GM10266 (cell line): ENCODE measurements around the gene DLGAP1.

ENCODE experiments used
- DNase-seq: peaks from one replicate; pipeline ENCODE4 v3.0.0; 2012; ENCODE audit errors: extremely low spot score
- TF ChIP-seq, protein P1 (sequence below): IDR thresholded peaks from 2 replicates; pipeline ENCODE4 v1.5.1; 2012; ENCODE audit warnings: mild to moderate bottlenecking, low read depth; ENCODE audit not compliant: control insufficient read depth, insufficient read depth; ENCODE audit errors: missing control alignments

The DLGAP1 gene

DNA sequence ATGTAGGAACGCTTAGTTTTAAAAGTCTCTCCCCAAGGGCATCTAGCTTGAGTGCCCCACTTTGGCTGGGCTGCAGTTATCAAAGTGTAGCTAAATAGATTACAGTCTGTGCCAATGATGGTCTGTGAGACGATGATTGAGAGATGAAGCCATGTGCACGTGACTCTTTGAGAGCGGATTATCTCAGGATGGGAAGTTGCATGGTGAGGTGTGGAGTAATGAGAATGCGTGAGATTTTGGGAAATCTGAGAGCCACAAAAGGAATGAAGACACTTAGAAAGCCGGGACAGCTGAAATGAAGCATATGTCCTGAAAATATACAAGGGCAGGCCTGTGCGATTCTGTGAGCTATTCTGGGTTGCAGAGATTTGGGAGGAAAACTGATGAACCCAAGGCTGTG lies 635.1 kb downstream of the DLGAP1 start:
- no peak for DNase-seq
- TF ChIP-seq, protein P1, sequence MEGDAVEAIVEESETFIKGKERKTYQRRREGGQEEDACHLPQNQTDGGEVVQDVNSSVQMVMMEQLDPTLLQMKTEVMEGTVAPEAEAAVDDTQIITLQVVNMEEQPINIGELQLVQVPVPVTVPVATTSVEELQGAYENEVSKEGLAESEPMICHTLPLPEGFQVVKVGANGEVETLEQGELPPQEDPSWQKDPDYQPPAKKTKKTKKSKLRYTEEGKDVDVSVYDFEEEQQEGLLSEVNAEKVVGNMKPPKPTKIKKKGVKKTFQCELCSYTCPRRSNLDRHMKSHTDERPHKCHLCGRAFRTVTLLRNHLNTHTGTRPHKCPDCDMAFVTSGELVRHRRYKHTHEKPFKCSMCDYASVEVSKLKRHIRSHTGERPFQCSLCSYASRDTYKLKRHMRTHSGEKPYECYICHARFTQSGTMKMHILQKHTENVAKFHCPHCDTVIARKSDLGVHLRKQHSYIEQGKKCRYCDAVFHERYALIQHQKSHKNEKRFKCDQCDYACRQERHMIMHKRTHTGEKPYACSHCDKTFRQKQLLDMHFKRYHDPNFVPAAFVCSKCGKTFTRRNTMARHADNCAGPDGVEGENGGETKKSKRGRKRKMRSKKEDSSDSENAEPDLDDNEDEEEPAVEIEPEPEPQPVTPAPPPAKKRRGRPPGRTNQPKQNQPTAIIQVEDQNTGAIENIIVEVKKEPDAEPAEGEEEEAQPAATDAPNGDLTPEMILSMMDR, result no peak

- TF ChIP-seq, protein P1, result no peak
- no peak for DNase-seq
These were observed 638.3 kb downstream of the DLGAP1 start for GRCh38 chr18:3816610-3817363.

GRCh38 chr18:3815991-3816390 lies 639.1 kb downstream of the DLGAP1 start:
- DNase-seq, result no peak
- TF ChIP-seq, protein P1, result no peak

- TF ChIP-seq, protein P1, result no peak
- no peak for DNase-seq
These were observed 640.3 kb downstream of the DLGAP1 start for GRCh38 chr18:3814816-3815215.

DNA sequence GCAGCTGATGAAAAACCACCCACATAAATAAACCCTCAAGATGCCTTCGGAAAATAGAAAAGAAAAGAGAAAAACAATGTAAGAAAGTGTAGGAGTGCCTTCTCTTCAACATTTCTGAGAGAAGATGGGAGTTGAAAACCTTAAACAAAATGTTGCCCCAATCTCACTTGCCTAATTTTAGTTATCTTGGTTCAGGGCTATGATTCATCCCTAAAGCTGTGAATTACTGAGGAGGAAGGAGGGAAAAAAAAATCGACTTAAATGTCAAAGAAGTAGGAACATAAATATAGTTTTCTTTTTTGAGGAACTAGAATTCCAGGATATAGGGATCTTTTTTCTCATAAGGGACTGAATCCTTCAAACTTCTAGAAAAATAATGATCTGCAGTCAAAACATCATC lies 644.8 kb downstream of the DLGAP1 start:
- DNase-seq, result no peak
- TF ChIP-seq, protein P1, result no peak

DNA sequence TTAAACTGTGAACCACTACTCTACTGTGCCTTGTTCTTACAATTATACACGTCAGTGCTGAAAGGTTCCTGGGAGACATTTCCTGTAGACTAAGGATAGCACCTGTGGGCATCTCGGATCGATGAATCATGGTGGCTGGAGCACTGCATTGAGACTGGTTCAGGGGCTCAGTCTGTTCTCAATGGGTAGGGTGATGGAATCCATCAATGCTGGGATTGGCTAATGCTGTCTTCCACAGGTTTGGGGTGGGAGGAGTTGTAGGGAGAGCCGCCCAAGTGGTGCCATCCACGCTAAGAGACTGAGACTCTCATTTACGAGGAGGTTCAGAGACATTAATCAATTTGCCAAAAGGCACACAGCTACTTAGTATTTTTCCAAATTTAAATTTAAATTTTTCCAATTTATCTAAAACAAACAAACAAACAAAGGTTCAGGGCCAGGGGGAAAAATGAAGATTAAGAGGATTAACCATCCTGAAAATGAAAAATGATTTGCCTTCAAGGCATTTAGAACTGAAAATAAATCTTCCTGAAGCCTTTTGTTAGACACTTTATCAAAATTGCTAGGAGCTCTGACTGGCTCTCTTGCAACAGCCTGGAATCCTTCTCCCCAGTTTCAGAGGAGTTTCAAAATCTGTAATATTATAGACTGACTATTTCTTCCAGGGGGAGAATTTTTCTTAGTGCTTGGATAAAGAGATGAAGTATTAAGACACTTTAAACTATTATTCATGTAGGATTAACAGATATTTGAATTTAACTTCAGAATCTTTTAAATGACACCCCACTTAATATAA lies 645.9 kb downstream of the DLGAP1 start:
- no peak for DNase-seq
- TF ChIP-seq, protein P1, result no peak

DNA sequence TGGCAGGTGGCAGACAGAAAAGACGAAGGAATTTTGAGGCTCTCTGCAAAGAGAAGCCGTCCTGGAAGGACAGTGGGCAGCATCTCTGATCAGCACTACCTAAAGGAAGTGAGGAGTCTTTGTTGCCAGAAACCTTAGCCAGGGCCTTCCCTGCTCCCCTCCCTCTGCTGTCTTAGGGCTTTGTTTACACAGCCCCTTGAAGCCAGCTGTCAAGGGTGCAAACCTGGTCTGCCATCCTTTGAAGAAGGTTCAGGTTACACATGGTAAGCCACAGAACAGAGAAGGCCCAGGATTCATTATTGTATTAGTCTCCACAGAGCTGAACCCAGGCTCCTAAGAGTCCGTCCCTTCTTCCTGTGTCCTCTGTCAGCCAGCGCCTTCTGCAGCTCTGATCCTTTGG lies 648.5 kb downstream of the DLGAP1 start:
- TF ChIP-seq, protein P1, result no peak
- DNase-seq, result no peak
